ENCODE measurements around the gene STAB2. TPM values are rescaled to one million over a fixed set of nuclear protein-coding genes. Genes with fewer than 3 reads are reported as not detected.

STAB2 gene
- total and polyA plus RNA-seq, 2 of the 4 experiments (the other 2 are of a cell fraction): not detected

DNA sequence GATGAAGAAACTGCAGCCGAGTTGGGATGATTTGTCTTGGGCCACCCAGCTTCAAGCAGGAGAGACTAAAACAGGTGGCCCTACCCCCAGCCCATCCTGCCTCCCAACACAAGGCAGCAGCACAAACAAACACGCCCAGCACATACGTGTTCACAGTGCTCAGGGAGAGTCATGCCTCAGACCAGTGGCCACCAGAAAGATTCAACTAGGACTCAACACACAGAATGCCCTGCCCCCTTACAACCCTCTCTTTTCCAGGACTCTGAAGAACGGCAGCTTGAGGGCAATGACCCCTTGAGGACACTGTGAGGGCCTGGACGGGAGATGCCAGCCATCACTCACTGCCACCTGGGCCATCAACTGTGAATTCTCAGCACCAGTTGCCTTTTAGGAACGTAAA, 179.0 kb downstream of the STAB2 start:
- Histone ChIP-seq H3K23ac (ENCODE audit: low read depth, low read length) (no peak overlapping the region), H4K91ac (ENCODE audit: insufficient read depth, low read depth, low read length) (no peak overlapping the region), H2BK5ac (ENCODE audit: low read depth, low read length, poor library complexity, severe bottlenecking) (no peak overlapping the region), H3K4ac (ENCODE audit: low read depth, low read length) (no peak overlapping the region), H2BK120ac (ENCODE audit: low read depth, low read length) (no peak overlapping the region), H3K4me3 (ENCODE audit: insufficient read depth, low read depth, low read length) (no peak overlapping the region), H3K18ac (ENCODE audit: low read depth, low read length) (no peak overlapping the region), H2AK9ac (replicated peaks; ENCODE audit: low read depth, low read length, poor library complexity) (no peak overlapping the region), H3K27me3 (ENCODE audit: control insufficient read depth, insufficient read depth, low read length) (no peaks in the 10 kb centered on the region), H3K4me1 (ENCODE audit: control insufficient read depth, insufficient read depth, low read length) (no peaks in the 10 kb centered on the region; the same call in 1 of the 2 replicates), H3K79me1 (ENCODE audit: low read depth in 1 of 2, low read length in 2 of 2) (no peaks in the 10 kb centered on the region), H3K9me3 (ENCODE audit: control insufficient read depth, insufficient read depth, low read length) (no peaks in the 10 kb centered on the region), H3K27ac (ENCODE audit: insufficient read depth, low read length) (no peak overlapping the region), H2AK5ac (ENCODE audit: low read depth, low read length) (no peak overlapping the region), H4K8ac (ENCODE audit: low read depth in 2 of 2, low read length in 2 of 2) (no peak overlapping the region), H3K56ac (ENCODE audit: extremely low read depth, insufficient read depth, low read length) (no peak overlapping the region), H4K5ac (ENCODE audit: low read depth, low read length) (no peak overlapping the region), H4K20me1 (ENCODE audit: insufficient read depth, low read length) (no peaks in the 10 kb centered on the region), H3K9ac (ENCODE audit: low read depth, low read length) (no peak overlapping the region), H3K36me3 (ENCODE audit: control insufficient read depth, insufficient read depth, low read length) (peaks cover 5% of the 10 kb centered on the region), H3K4me2 (ENCODE audit: low read depth, low read length) (no peak overlapping the region), H3K9me1 (ENCODE audit: insufficient read depth, low read length) (0 out of 2 replicates have a peak, but pooled peaks cover 3% of the 10 kb centered on the region), H2BK15ac (ENCODE audit: low read depth, low read length) (no peak overlapping the region), H2BK20ac (ENCODE audit: low read depth, low read length) (no peak overlapping the region), H2AFZ (replicated peaks; ENCODE audit: low read length, poor library complexity) (no peak overlapping the region), H3K14ac (replicated peaks; ENCODE audit: low read depth, low read length) (no peak overlapping the region)
- BruUV-seq (replicated peaks): no TSS peak
- CTCF ChIA-PET: no interaction called here
- ATAC-seq (ENCODE audit: low read depth) (no peak), DNase-seq (no peak)
- WGBS, 2 experiments (ENCODE audit: extremely low coverage in 2 of 2, insufficient read length in 1 of 2): 100% methylated on average over 2 of the region's 6 CpGs; no CpG with 5 or more reads in 1 of the 2 experiments
- in situ Hi-C loops (cut with MboI; ENCODE audit: low sequenced_read_pairs) (no loop called here), dilution Hi-C loops (cut with HindIII; ENCODE audit: low sequenced_read_pairs, unreplicated experiment) (no loop called here), intact Hi-C loops (cut with micrococcal nuclease) (no loop called here)
- TF ChIP-seq, protein P1, sequence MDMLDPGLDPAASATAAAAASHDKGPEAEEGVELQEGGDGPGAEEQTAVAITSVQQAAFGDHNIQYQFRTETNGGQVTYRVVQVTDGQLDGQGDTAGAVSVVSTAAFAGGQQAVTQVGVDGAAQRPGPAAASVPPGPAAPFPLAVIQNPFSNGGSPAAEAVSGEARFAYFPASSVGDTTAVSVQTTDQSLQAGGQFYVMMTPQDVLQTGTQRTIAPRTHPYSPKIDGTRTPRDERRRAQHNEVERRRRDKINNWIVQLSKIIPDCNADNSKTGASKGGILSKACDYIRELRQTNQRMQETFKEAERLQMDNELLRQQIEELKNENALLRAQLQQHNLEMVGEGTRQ (IDR thresholded peaks at IDR 0.05; ENCODE audit: low read depth, low read length): no peak
- TF ChIP-seq RAD21 (IDR thresholded peaks at IDR 0.05; ENCODE audit: low read length) (no peak), NFE2L2 (IDR thresholded peaks at IDR 0.05; ENCODE audit: low read depth, low read length) (no peak), SMC3 (IDR thresholded peaks at IDR 0.05; ENCODE audit: low read depth, low read length) (no peak), POLR2A (IDR thresholded peaks at IDR 0.05; ENCODE audit: low read depth, low read length) (no peak), CTCF (conservative IDR thresholded peaks at IDR 0.05; ENCODE audit: low read depth, low read length) (no peak), MAZ (IDR thresholded peaks at IDR 0.05; ENCODE audit: borderline replicate concordance, low read depth, low read length) (no peak), FOS (IDR thresholded peaks at IDR 0.05; ENCODE audit: low read depth, low read length) (no peak), MAFK (IDR thresholded peaks at IDR 0.05; ENCODE audit: low read depth, low read length) (no peak), CEBPB (IDR thresholded peaks at IDR 0.05; ENCODE audit: low read depth, low read length) (no peak)
- POLR2A ChIA-PET (ENCODE audit: unreplicated experiment): no interaction called here
